A172 (cell line): ENCODE results near the gene ZBBX. TPM values are rescaled to one million over a fixed set of nuclear protein-coding genes. Genes with fewer than 3 reads are reported as not detected.
"Not testable (repeated sequence)": the region's sequence is repeated elsewhere in the genome, so short reads cannot be mapped to it uniquely, and the experiment has no call there.

Experiments
- DNase-seq: peaks from one replicate; pipeline ENCODE4 v3.0.0-alpha.2; 2015; ENCODE audit warnings: low spot score
- total RNA-seq: library from RNA; depleted of rRNA; stranded (reverse); fragments of >200 nt; shearing (Covaris generic); gene quantifications from 2 replicates; pipeline ENCODE4 v1.2.3, GENCODE V29; 2014; rRNA removed

ZBBX gene
- total RNA-seq: 0.67 and 3.1 TPM in 2 replicates

- peak; percentile 83 for DNase-seq
Measured at GRCh38 chr3:167380004-167380689, at the start of gene ZBBX. Gene ZBBX (minus strand): TSS chr3:167380297. CDS start chr3:167372901, 7,396 bp downstream.

- not testable (repeated sequence) for DNase-seq
Measured at GRCh38 chr3:167426962-167427361, 46.9 kb upstream of the ZBBX start.

- not testable (repeated sequence) for DNase-seq
Measured at GRCh38 chr3:167422396-167422795, 42.3 kb upstream of the ZBBX start.

- DNase-seq: no peak
Measured at GRCh38 chr3:167409611-167410010, 29.5 kb upstream of the ZBBX start.

GRCh38 chr3:167406876-167407492 lies 26.9 kb upstream of the ZBBX start:
- peak; percentile 78 for DNase-seq

GRCh38 chr3:167397826-167398225 lies 17.7 kb upstream of the ZBBX start:
- DNase-seq: no peak

GRCh38 chr3:167396075-167396474 lies 16.0 kb upstream of the ZBBX start:
- no peak for DNase-seq

GRCh38 chr3:167394003-167394402 lies 13.9 kb upstream of the ZBBX start:
- DNase-seq: no peak

GRCh38 chr3:167382155-167382554 lies 2.1 kb upstream of the ZBBX start:
- DNase-seq: no peak

GRCh38 chr3:167375478-167375877 lies 4.6 kb downstream of the ZBBX start:
- no peak for DNase-seq

- DNase-seq: no peak
Measured at GRCh38 chr3:167372138-167372537, 8.0 kb downstream of the ZBBX start.

GRCh38 chr3:167361948-167362347 lies 18.1 kb downstream of the ZBBX start:
- DNase-seq: no peak

- DNase-seq: no peak
Measured at GRCh38 chr3:167361306-167361705, 18.8 kb downstream of the ZBBX start.

- no peak for DNase-seq
Measured at GRCh38 chr3:167355446-167355845, 24.7 kb downstream of the ZBBX start.

- DNase-seq: no peak
Measured at GRCh38 chr3:167354751-167355150, 25.3 kb downstream of the ZBBX start.

- DNase-seq: peak; percentile 41
Measured at GRCh38 chr3:167350245-167350862, 29.7 kb downstream of the ZBBX start.

- no peak for DNase-seq
Measured at GRCh38 chr3:167346171-167346570, 33.9 kb downstream of the ZBBX start.

- DNase-seq: no peak
Measured at GRCh38 chr3:167330993-167331785, 48.9 kb downstream of the ZBBX start.

- DNase-seq: no peak
Measured at GRCh38 chr3:167323572-167323971, 56.5 kb downstream of the ZBBX start.

- no peak for DNase-seq
Measured at GRCh38 chr3:167318996-167319615, 61.0 kb downstream of the ZBBX start.

- DNase-seq: no peak
Measured at GRCh38 chr3:167318306-167318705, 61.8 kb downstream of the ZBBX start.

GRCh38 chr3:167306319-167306718 lies 73.8 kb downstream of the ZBBX start:
- DNase-seq: peak; percentile 40
